Left lung (tissue), 10 donors: ENCODE results near the gene SPRR5. TPM values are rescaled to one million over a fixed set of nuclear protein-coding genes. Genes with fewer than 3 reads are reported as not detected.

Source experiments
- ATAC-seq: fragments of 200-7000 bp; cut with Tn5 transposase; one replicate; pipeline ENCODE4 v1.9.1; 2020; ENCODE audit warnings: moderate library complexity
- DNase-seq, 4 donors: peaks; one replicate each; pipeline ENCODE4 v3.0.0-alpha.2; 2013 to 2020
- H3K27ac ChIP-seq, 2 donors: fragments of 200-600 bp; sonication (generic) in 1 of 2; one replicate each; pipeline versions ENCODE4 v1.5.0 to v1.8.0; 2020 to 2021
- H3K27me3 ChIP-seq, 2 donors: fragments of 200-600 bp; sonication (generic) in 1 of 2; one replicate each; pipeline versions ENCODE4 v1.5.0 to v1.8.0; 2020 to 2021
- H3K36me3 ChIP-seq, 2 donors: fragments of 200-600 bp; sonication (generic) in 1 of 2; one replicate each; pipeline versions ENCODE4 v1.5.0 to v1.8.0; 2020 to 2021
- H3K4me1 ChIP-seq, 2 donors: fragments of 200-600 bp; one replicate each; pipeline ENCODE4 v1.8.0; 2021
- H3K4me3 ChIP-seq, 2 donors: fragments of 200-600 bp; sonication (generic) in 1 of 2; one replicate each; pipeline versions ENCODE4 v1.5.0 to v1.8.0; 2020 to 2021; ENCODE audit warnings: mild to moderate bottlenecking in 1 of 2
- H3K9me3 ChIP-seq, 2 donors: fragments of 200-600 bp; sonication (generic) in 1 of 2; one replicate each; pipeline versions ENCODE4 v1.5.0 to v1.8.0; 2020 to 2021
- intact Hi-C, 2 donors: fragments of 100-400 bp; cut with DNase I; formaldehyde crosslinking; loops; one replicate each; pipeline versions ENCODE4 v1.11.2 to v1.14.2; 2022
- polyA plus RNA-seq, 6 donors: library from polyadenylated mRNA; unstranded; fragments of 120-200 nt; gene quantifications; one replicate each; pipeline ENCODE4 v1.2.1, GENCODE V29; 2013; ENCODE audit not compliant: insufficient read length in 6 of 6
- total RNA-seq, 2 donors: library from RNA; stranded (reverse); fragmentation: NEBNext Ultra II Directional; extraction: Animal tissue kit (Norgen Biotek cat#: 25700); gene quantifications; one replicate each; pipeline ENCODE4 v1.2.1, GENCODE V29; 2021
- TF ChIP-seq, protein P1 (sequence below), 2 donors: fragments of 200-600 bp; sonication (generic) in 1 of 2; IDR thresholded peaks; one replicate each; pipeline versions ENCODE4 v1.5.0 to v1.8.0; 2021; ENCODE audit warnings: antibody characterized with exemption in 2 of 2
- donor health status: DM: no; HTN: yes; CAD: no.
- donor health status: DM: no; HTN: no; CAD: no.

SPRR5 gene
- total and polyA plus RNA-seq, 8 donors, result not detected

DNA sequence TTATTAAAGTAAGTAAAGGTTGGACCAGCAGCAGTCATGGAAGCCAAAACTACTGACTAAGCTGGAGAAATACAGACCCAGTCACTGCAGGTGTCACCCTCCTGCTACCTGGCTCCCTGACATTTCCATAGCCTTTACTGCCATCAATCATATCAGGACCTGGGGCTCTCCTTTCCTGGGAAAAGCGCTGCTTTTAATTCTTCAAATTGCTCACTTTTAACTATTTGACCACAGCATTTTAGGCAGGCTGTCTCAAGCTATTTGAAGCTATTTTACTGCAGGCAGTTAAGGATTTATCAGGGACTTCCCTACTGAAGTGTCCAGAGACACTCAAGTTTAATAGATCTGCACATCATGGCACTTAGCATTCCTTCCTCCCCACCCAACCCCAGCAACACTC, 34.5 kb upstream of the SPRR5 start:
- Histone ChIP-seq H3K36me3 (no peaks in the 10 kb centered on the region), H3K4me3 (no peak overlapping the region), H3K27me3 (peaks cover 0 to 24% of the 10 kb centered on the region in 2 donors), H3K4me1 (no peaks in the 10 kb centered on the region), H3K9me3 (no peaks in the 10 kb centered on the region), H3K27ac (no peak overlapping the region)
- DNase-seq, result no peak
- TF ChIP-seq, protein P1, sequence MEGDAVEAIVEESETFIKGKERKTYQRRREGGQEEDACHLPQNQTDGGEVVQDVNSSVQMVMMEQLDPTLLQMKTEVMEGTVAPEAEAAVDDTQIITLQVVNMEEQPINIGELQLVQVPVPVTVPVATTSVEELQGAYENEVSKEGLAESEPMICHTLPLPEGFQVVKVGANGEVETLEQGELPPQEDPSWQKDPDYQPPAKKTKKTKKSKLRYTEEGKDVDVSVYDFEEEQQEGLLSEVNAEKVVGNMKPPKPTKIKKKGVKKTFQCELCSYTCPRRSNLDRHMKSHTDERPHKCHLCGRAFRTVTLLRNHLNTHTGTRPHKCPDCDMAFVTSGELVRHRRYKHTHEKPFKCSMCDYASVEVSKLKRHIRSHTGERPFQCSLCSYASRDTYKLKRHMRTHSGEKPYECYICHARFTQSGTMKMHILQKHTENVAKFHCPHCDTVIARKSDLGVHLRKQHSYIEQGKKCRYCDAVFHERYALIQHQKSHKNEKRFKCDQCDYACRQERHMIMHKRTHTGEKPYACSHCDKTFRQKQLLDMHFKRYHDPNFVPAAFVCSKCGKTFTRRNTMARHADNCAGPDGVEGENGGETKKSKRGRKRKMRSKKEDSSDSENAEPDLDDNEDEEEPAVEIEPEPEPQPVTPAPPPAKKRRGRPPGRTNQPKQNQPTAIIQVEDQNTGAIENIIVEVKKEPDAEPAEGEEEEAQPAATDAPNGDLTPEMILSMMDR (IDR thresholded peaks at IDR 0.05), result no peak
- ATAC-seq, result peak; percentile 33
- intact Hi-C loops, result no loop called here

- H3K27ac ChIP-seq, result no peak overlapping the region
- no peak overlapping the region for H3K4me3 ChIP-seq
- TF ChIP-seq, protein P1 (IDR thresholded peaks at IDR 0.05), result no peak
- ATAC-seq, result peak; percentile 38
- peaks cover 0 to 24% of the 10 kb centered on the region in 2 donors for H3K27me3 ChIP-seq
- no peaks in the 10 kb centered on the region for H3K36me3 ChIP-seq
- DNase-seq, result no peak
- H3K4me1 ChIP-seq, result no peaks in the 10 kb centered on the region
- intact Hi-C loops, result no loop called here
- H3K9me3 ChIP-seq, result no peaks in the 10 kb centered on the region
Observed at GRCh38 chr1:152912900-152913299, 34.1 kb upstream of the SPRR5 start.

DNA sequence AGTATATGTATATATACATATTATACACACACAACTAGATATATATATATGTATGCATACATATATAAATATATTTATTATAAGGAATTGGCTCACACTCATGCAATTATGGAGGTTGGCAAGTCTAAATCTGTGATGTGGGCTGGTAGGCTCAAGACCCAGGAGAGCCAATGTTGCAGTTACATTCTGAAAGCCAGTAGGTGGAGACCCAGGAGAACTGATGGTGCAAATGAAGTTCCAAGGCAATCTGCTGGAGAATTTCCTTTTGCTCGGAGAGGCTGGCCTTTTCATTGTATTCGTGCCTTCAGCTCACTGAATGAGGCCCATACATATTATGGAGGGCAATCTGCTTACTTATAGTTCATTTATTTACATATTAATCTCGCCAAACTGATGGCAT, 29.2 kb upstream of the SPRR5 start:
- Histone ChIP-seq H3K4me3 (no peak overlapping the region), H3K4me1 (no peaks in the 10 kb centered on the region), H3K27ac (no peak overlapping the region), H3K36me3 (no peaks in the 10 kb centered on the region), H3K27me3 (no peaks in the 10 kb centered on the region), H3K9me3 (no peaks in the 10 kb centered on the region)
- TF ChIP-seq, protein P1 (IDR thresholded peaks at IDR 0.05), result no peak
- intact Hi-C loops, result no loop called here
- ATAC-seq (peak; percentile 59), DNase-seq (peak in 1 of 4 donors; percentile 15)

DNA sequence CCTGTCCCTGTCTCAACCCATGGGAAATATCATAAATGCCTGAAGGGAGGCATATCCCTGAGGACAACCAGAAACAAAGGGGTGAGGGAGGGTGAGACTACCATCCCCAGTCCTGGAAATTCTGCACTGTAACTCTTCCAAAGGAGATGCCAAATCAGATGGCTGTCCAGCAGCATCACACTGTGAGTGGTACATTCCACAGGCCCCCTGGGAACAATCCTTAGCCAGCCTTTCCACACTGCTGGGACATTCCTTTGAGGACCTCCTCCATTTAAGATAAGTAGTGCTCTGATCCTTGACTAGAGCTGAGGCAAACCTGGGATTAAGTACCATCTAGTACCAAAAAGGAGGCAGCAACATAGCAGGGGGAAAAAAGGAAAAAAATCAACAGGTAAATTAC, 27.9 kb upstream of the SPRR5 start:
- H3K4me1 ChIP-seq, result no peaks in the 10 kb centered on the region
- H3K36me3 ChIP-seq, result no peaks in the 10 kb centered on the region
- DNase-seq, result no peak
- no peaks in the 10 kb centered on the region for H3K9me3 ChIP-seq
- H3K4me3 ChIP-seq, result no peak overlapping the region
- ATAC-seq, result no peak
- TF ChIP-seq, protein P1 (IDR thresholded peaks at IDR 0.05), result no peak
- H3K27ac ChIP-seq, result no peak overlapping the region
- no peaks in the 10 kb centered on the region for H3K27me3 ChIP-seq
- intact Hi-C loops, result no loop called here

- Histone ChIP-seq H3K9me3 (no peaks in the 10 kb centered on the region), H3K36me3 (no peaks in the 10 kb centered on the region), H3K4me3 (no peak overlapping the region), H3K4me1 (no peaks in the 10 kb centered on the region), H3K27ac (no peak overlapping the region), H3K27me3 (no peaks in the 10 kb centered on the region)
- intact Hi-C loops, result no loop called here
- DNase-seq, result no peak
- TF ChIP-seq, protein P1 (IDR thresholded peaks at IDR 0.05), result no peak
- no peak for ATAC-seq
Observed at GRCh38 chr1:152924191-152924590, 22.8 kb upstream of the SPRR5 start.
